ENCODE results near the gene WWOX. TPM values are rescaled to one million over a fixed set of nuclear protein-coding genes. Genes with fewer than 3 reads are reported as not detected.

WWOX gene
- total and polyA plus RNA-seq, 2 experiments from 2014 or later = 22.1 to 123 TPM

DNA sequence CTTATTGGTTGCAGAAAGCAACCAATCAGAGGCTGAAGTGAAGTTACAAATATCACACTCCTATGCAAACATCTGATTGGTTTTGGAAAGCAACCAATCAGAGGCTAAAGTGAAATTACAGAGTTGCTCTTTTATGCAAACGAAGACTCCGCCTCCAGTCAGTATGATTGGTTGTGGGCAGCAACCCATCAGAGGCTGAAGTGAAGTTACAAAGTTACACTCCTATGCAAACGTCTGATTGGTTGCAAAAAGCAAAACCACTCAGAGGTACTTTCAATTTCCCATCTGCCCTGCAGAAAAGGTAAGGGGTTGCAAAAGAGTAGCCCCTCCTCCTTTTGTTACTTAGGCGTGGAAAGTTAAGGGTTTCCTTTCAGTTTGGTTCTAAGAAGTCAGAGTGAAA is 803.8 kb downstream of the WWOX start:
- no peaks in the 10 kb centered on the region for H3K36me3 ChIP-seq
- no peak overlapping the region for H3K27ac ChIP-seq
- H3K4me3 ChIP-seq = no peak overlapping the region
- H3K4me1 ChIP-seq (ENCODE audit: low read depth) = no peaks in the 10 kb centered on the region
- TF ChIP-seq, protein P1, sequence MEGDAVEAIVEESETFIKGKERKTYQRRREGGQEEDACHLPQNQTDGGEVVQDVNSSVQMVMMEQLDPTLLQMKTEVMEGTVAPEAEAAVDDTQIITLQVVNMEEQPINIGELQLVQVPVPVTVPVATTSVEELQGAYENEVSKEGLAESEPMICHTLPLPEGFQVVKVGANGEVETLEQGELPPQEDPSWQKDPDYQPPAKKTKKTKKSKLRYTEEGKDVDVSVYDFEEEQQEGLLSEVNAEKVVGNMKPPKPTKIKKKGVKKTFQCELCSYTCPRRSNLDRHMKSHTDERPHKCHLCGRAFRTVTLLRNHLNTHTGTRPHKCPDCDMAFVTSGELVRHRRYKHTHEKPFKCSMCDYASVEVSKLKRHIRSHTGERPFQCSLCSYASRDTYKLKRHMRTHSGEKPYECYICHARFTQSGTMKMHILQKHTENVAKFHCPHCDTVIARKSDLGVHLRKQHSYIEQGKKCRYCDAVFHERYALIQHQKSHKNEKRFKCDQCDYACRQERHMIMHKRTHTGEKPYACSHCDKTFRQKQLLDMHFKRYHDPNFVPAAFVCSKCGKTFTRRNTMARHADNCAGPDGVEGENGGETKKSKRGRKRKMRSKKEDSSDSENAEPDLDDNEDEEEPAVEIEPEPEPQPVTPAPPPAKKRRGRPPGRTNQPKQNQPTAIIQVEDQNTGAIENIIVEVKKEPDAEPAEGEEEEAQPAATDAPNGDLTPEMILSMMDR (IDR thresholded peaks at IDR 0.05; ENCODE audit: low read depth, low read length) = no peak
- no peaks in the 10 kb centered on the region for H3K27me3 ChIP-seq
- DNase-seq (ENCODE audit: low read depth in 1 of 2, low spot score in 1 of 2) = no peak
- H3K9me3 ChIP-seq (ENCODE audit: low read depth) = no peaks in the 10 kb centered on the region

DNA sequence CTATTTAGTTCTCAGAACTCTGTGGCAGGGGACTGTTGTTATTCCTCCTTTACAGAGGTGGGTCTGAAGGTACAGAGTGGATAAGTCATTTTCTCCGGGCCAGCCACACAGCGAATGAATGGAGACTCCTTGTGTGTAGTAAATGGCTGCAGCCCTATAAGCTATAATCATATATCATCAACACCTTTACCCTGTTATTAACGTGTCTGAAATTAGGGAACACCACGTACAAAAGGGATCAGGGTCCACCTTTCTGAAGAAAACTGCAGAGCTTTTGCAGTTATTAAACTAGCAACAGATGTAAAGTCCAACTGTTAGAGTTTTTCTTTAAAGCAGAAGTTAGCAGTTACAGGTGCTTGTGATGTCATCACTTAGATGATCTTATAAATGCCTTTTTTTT is 804.4 kb downstream of the WWOX start:
- H3K4me3 ChIP-seq = no peak overlapping the region
- no peak for DNase-seq (ENCODE audit: low read depth in 1 of 2, low spot score in 1 of 2)
- no peaks in the 10 kb centered on the region for H3K36me3 ChIP-seq
- H3K4me1 ChIP-seq (ENCODE audit: low read depth) = no peaks in the 10 kb centered on the region
- no peaks in the 10 kb centered on the region for H3K27me3 ChIP-seq
- H3K27ac ChIP-seq = no peak overlapping the region
- H3K9me3 ChIP-seq (ENCODE audit: low read depth) = no peaks in the 10 kb centered on the region
- TF ChIP-seq, protein P1 (IDR thresholded peaks at IDR 0.05; ENCODE audit: low read depth, low read length) = no peak

DNA sequence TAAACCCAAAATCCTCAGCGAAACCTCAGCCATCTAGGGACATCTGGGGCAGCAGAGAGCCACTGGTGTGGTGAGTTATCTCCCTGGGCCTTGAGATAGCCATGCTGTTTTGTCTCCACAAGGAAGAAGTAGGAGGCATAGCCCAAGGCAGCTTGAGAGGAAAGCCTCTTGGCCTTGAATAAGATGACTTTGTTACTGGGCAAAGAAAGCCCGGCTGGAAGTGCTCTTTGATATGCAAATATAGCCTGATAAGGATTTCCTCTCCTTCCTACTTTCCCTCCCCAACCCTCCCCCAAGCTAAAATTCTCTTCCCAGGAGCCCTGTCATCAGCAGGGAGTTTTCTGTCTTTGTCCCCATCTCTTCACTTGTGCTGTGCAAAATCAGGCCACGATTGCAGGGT is 806.7 kb downstream of the WWOX start:
- TF ChIP-seq, protein P1 (IDR thresholded peaks at IDR 0.05; ENCODE audit: low read depth, low read length) = no peak
- Histone ChIP-seq H3K9me3 (ENCODE audit: low read depth) (no peaks in the 10 kb centered on the region), H3K36me3 (no peaks in the 10 kb centered on the region), H3K4me3 (no peak overlapping the region), H3K4me1 (ENCODE audit: low read depth) (no peaks in the 10 kb centered on the region), H3K27me3 (no peaks in the 10 kb centered on the region), H3K27ac (no peak overlapping the region)
- DNase-seq (ENCODE audit: low read depth in 1 of 2, low spot score in 1 of 2) = no peak

DNA sequence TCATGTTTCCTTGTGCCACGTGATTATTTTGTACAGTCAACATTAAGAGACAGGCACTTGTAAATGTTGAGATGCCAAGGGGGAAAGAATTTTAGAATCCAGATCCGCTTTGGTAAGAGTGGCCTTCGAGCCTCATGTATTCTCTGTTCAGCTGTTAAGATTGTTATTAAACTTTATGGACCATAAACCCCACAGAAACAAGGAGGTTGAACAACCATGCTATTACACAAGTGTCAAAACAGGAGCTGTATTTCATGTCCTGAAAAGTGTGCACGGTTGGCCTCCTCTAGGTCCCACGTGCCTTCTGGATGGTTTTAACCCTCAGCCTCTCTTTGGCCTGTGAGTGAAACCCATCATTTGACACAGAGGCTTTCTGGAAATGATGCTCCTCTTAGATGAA is 809.8 kb downstream of the WWOX start:
- DNase-seq (ENCODE audit: low read depth in 1 of 2, low spot score in 1 of 2) = no peak
- H3K27me3 ChIP-seq = no peaks in the 10 kb centered on the region
- H3K9me3 ChIP-seq (ENCODE audit: low read depth) = no peaks in the 10 kb centered on the region
- no peaks in the 10 kb centered on the region for H3K4me1 ChIP-seq (ENCODE audit: low read depth)
- H3K27ac ChIP-seq = no peak overlapping the region
- no peaks in the 10 kb centered on the region for H3K36me3 ChIP-seq
- H3K4me3 ChIP-seq = no peak overlapping the region
- TF ChIP-seq, protein P1 (IDR thresholded peaks at IDR 0.05; ENCODE audit: low read depth, low read length) = no peak

DNA sequence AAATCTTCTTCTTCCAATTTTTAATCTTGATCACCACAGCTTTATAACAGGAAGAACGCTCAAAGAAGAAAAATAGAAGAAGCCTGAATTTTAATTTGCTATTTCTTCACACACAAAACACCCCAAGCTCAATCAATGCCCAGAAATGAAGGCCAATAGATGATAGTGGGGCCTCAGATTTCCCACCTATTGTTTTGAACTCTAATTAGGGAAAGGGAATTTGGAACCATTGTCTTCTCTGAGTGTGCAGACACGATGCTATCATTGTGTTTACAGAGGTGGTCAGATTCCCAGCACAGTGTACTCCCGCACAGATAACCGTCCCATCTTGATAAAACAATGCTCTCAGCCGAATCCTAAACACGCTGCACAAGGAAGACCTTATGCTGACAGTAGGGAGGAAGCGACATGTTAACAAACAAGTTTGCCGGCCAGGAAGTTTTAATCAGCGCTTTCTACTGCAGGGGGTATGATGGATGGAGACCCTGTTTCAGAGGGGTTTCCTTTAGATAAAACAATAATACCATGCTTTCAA is 816.4 kb downstream of the WWOX start:
- no peak for DNase-seq (ENCODE audit: low read depth in 1 of 2, low spot score in 1 of 2)
- Histone ChIP-seq H3K9me3 (ENCODE audit: low read depth) (no peaks in the 10 kb centered on the region), H3K36me3 (no peaks in the 10 kb centered on the region), H3K27me3 (no peaks in the 10 kb centered on the region), H3K4me3 (no peak overlapping the region), H3K4me1 (ENCODE audit: low read depth) (no peaks in the 10 kb centered on the region), H3K27ac (no peak overlapping the region)
- TF ChIP-seq, protein P1 (IDR thresholded peaks at IDR 0.05; ENCODE audit: low read depth, low read length) = no peak
